Breast epithelium (tissue), 4 donors: Measurements from ENCODE around the gene ADAM8. TPM values are rescaled to one million over a fixed set of nuclear protein-coding genes. Genes with fewer than 3 reads are reported as not detected.

ENCODE experiments used
- DNase-seq, 2 donors: peaks; one replicate each; pipeline ENCODE4 v3.0.0-alpha.2; 2019; ENCODE audit warnings: low spot score in 2 of 2
- H3K27ac ChIP-seq, 2 donors: fragments of 200-600 bp; sonication (generic) in 1 of 2; one replicate each; pipeline ENCODE4 v1.5.1; 2016 to 2019; ENCODE audit warnings: mild to moderate bottlenecking in 1 of 2
- H3K27me3 ChIP-seq, 2 donors: fragments of 200-600 bp; sonication (generic) in 1 of 2; one replicate each; pipeline versions ENCODE4 v1.5.1 to v1.6.0; 2017 to 2019; ENCODE audit warnings: control low read depth in 1 of 2, mild to moderate bottlenecking in 1 of 2
- H3K36me3 ChIP-seq: fragments of 200-600 bp; one replicate; pipeline ENCODE4 v1.5.1; 2019
- H3K4me1 ChIP-seq, 2 donors: fragments of 200-600 bp; sonication (generic); one replicate each; pipeline ENCODE4 v1.5.1; 2016 to 2019; ENCODE audit warnings: control low read depth in 1 of 2
- H3K4me3 ChIP-seq, 3 donors: fragments of 200-600 bp; sonication (generic); 1 replicate in 2 of 3; 2 replicates in 1 of 3; pipeline ENCODE4 v1.5.1; 2016 to 2019; ENCODE audit warnings: mild to moderate bottlenecking in 3 of 3, moderate library complexity in 2 of 3
- H3K9me3 ChIP-seq, 2 donors: fragments of 200-600 bp; sonication (generic) in 1 of 2; one replicate each; pipeline ENCODE4 v1.5.1; 2016 to 2019; ENCODE audit warnings: control low read depth in 1 of 2
- CTCF ChIP-seq, 3 donors: fragments of 450-650 bp; IDR thresholded peaks; one replicate each; pipeline ENCODE4 v1.5.1; 2016 to 2017; ENCODE audit warnings: antibody characterized with exemption in 3 of 3, mild to moderate bottlenecking in 3 of 3, moderate library complexity in 3 of 3
- POLR2A ChIP-seq: fragments of 450-650 bp; IDR thresholded peaks from one replicate; pipeline ENCODE4 v1.6.1; 2016; ENCODE audit warnings: antibody characterized with exemption, mild to moderate bottlenecking, moderate library complexity
- POLR2AphosphoS5 ChIP-seq, 3 donors: sonication (generic); formaldehyde crosslinking; IDR thresholded peaks; one replicate each; pipeline ENCODE4 v1.6.1; 2017; ENCODE audit warnings: antibody characterized with exemption in 3 of 3
- intact Hi-C: fragments of 100-400 bp; cut with DNase I; formaldehyde crosslinking; loops from one replicate; pipeline ENCODE4 v1.15.1; 2023; ENCODE audit warnings: low total_unique reads
- total RNA-seq, 3 donors: library from RNA; depleted of rRNA; stranded (reverse); fragments of >200 nt; gene quantifications; one replicate each; pipeline ENCODE4 v1.1.0, GENCODE V29; 2016

Gene ADAM8
- total RNA-seq, 3 donors from 2014 or later, result 4.6 to 6.6 (median 5.0) TPM

GRCh38 chr10:133281628-133282372 lies 5.1 kb upstream of the ADAM8 start:
- H3K4me3 ChIP-seq, result no peak overlapping the region
- H3K27ac ChIP-seq, result no peak overlapping the region
- no peak for DNase-seq
- H3K9me3 ChIP-seq, result no peaks in the 10 kb centered on the region
- no peak for TF ChIP-seq POLR2AphosphoS5 (IDR thresholded peaks at IDR 0.05)
- TF ChIP-seq POLR2A, result no peak
- TF ChIP-seq CTCF (IDR thresholded peaks at IDR 0.05), result no peak
- intact Hi-C loops, result no loop called here
- H3K4me1 ChIP-seq, result peaks cover 0 to 1% of the 10 kb centered on the region in 2 donors
- H3K36me3 ChIP-seq, result peaks cover 18% of the 10 kb centered on the region
- peaks cover 0 to 4% of the 10 kb centered on the region in 2 donors for H3K27me3 ChIP-seq

GRCh38 chr10:133281084-133281483 lies 4.4 kb upstream of the ADAM8 start:
- H3K27me3 ChIP-seq, result peaks cover 0 to 11% of the 10 kb centered on the region in 2 donors
- H3K36me3 ChIP-seq, result peaks cover 15% of the 10 kb centered on the region
- DNase-seq, result no peak
- no peak overlapping the region for H3K4me3 ChIP-seq
- H3K27ac ChIP-seq, result no peak overlapping the region
- TF ChIP-seq CTCF (IDR thresholded peaks at IDR 0.05) (no peak), POLR2A (no peak), POLR2AphosphoS5 (IDR thresholded peaks at IDR 0.05) (no peak)
- H3K9me3 ChIP-seq, result no peaks in the 10 kb centered on the region
- peaks cover 0 to 8% of the 10 kb centered on the region in 2 donors for H3K4me1 ChIP-seq
- intact Hi-C loops, result no loop called here

- no peak for TF ChIP-seq POLR2A
- TF ChIP-seq CTCF (IDR thresholded peaks at IDR 0.05), result no peak
- no peak for TF ChIP-seq POLR2AphosphoS5 (IDR thresholded peaks at IDR 0.05)
- Histone ChIP-seq H3K4me3 (no peak overlapping the region), H3K27me3 (peaks cover 0 to 17% of the 10 kb centered on the region in 2 donors), H3K36me3 (peaks cover 15% of the 10 kb centered on the region), H3K9me3 (no peaks in the 10 kb centered on the region), H3K27ac (no peak overlapping the region), H3K4me1 (peaks cover 0 to 9% of the 10 kb centered on the region in 2 donors)
- no peak for DNase-seq
- intact Hi-C loops, result no loop called here
Observed at GRCh38 chr10:133280391-133281059, 3.9 kb upstream of the ADAM8 start.

GRCh38 chr10:133279326-133280226 lies 2.9 kb upstream of the ADAM8 start:
- TF ChIP-seq POLR2AphosphoS5 (IDR thresholded peaks at IDR 0.05) (no peak), POLR2A (no peak), CTCF (IDR thresholded peaks at IDR 0.05) (no peak)
- no peaks in the 10 kb centered on the region for H3K9me3 ChIP-seq
- H3K27me3 ChIP-seq, result peaks cover 0 to 23% of the 10 kb centered on the region in 2 donors
- H3K4me3 ChIP-seq, result no peak overlapping the region
- peaks cover 0 to 9% of the 10 kb centered on the region in 2 donors for H3K4me1 ChIP-seq
- H3K27ac ChIP-seq, result peak overlapping the region; percentile 61 to 77
- DNase-seq, result no peak
- H3K36me3 ChIP-seq, result peaks cover 5% of the 10 kb centered on the region
- intact Hi-C loops, result no loop called here
